ENCODE results near the gene ABCB9.

The ABCB9 gene

GRCh38 chr12:122888232-122888752 is 78.0 kb downstream of the ABCB9 start:
- H3K4me3 ChIP-seq (ENCODE audit: control insufficient read depth, low read depth, low read length): peak overlapping the region; percentile 21
- peak; percentile 63 for DNase-seq (ENCODE audit: low read depth)
- TF ChIP-seq CTCF (conservative IDR thresholded peaks at IDR 0.05; ENCODE audit: control insufficient read depth, insufficient read depth, low read depth, low read length): no peak

- TF ChIP-seq CTCF (conservative IDR thresholded peaks at IDR 0.05; ENCODE audit: control insufficient read depth, insufficient read depth, low read depth, low read length): no peak
- H3K4me3 ChIP-seq (ENCODE audit: control insufficient read depth, low read depth, low read length): no peak overlapping the region
- no peak for DNase-seq (ENCODE audit: low read depth)
These were observed 78.4 kb downstream of the ABCB9 start for GRCh38 chr12:122887819-122888212.

- no peak for TF ChIP-seq CTCF (conservative IDR thresholded peaks at IDR 0.05; ENCODE audit: control insufficient read depth, insufficient read depth, low read depth, low read length)
- no peak overlapping the region for H3K4me3 ChIP-seq (ENCODE audit: control insufficient read depth, low read depth, low read length)
- peak; percentile 80 for DNase-seq (ENCODE audit: low read depth)
These were observed 79.1 kb downstream of the ABCB9 start for GRCh38 chr12:122886851-122887818.

- no peak for DNase-seq (ENCODE audit: low read depth)
- no peak for TF ChIP-seq CTCF (conservative IDR thresholded peaks at IDR 0.05; ENCODE audit: control insufficient read depth, insufficient read depth, low read depth, low read length)
- H3K4me3 ChIP-seq (ENCODE audit: control insufficient read depth, low read depth, low read length): no peak overlapping the region
These were observed 80.1 kb downstream of the ABCB9 start for GRCh38 chr12:122886161-122886560.

GRCh38 chr12:122884860-122885259 is 81.4 kb downstream of the ABCB9 start:
- DNase-seq (ENCODE audit: low read depth): peak; percentile 53
- H3K4me3 ChIP-seq (ENCODE audit: control insufficient read depth, low read depth, low read length): no peak overlapping the region
- TF ChIP-seq CTCF (conservative IDR thresholded peaks at IDR 0.05; ENCODE audit: control insufficient read depth, insufficient read depth, low read depth, low read length): no peak

GRCh38 chr12:122884091-122884826 is 82.0 kb downstream of the ABCB9 start:
- no peak for DNase-seq (ENCODE audit: low read depth)
- no peak overlapping the region for H3K4me3 ChIP-seq (ENCODE audit: control insufficient read depth, low read depth, low read length)
- TF ChIP-seq CTCF (conservative IDR thresholded peaks at IDR 0.05; ENCODE audit: control insufficient read depth, insufficient read depth, low read depth, low read length): no peak

Measured in fibroblast of mammary gland (primary cell).